Body of pancreas (tissue), 4 donors: ENCODE measurements around the gene DNAJC7.

Experiments
- POLR2A ChIP-seq, 3 donors: fragments of 450-650 bp; IDR thresholded peaks; one replicate each; pipeline ENCODE4 v1.6.1; 2016; ENCODE audit warnings: antibody characterized with exemption in 3 of 3, mild to moderate bottlenecking in 2 of 3
- TF ChIP-seq, protein P1 (sequence below), 7 experiments: fragments of 450-650 bp in 4 of 7; fragments of 200-600 bp in 3 of 7; sonication (generic) in 3 of 7; IDR thresholded peaks; one replicate each; pipeline ENCODE4 v1.5.1; 2016 to 2019; ENCODE audit warnings: antibody characterized with exemption in 7 of 7

DNA sequence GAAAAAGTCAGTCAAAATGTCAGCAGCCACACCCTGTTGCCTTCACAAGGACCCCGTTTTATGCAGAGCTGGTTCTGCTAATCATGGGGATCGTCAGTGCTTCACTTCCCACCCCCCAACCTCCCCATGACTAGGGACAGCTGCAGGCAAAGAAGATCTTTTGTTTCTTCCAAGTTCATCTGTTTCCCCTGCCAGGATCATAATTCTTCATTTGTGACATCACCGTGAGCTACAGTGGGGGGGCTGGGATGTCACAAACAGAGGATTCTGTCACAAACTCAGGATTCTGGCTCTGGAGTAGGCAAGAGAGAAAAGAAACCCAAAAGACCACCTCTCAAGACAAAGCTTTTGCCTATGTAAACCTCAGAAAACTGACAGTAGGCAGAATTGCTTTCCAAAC, 24.7 kb downstream of the DNAJC7 start:
- TF ChIP-seq POLR2A (IDR thresholded peaks at IDR 0.05): no peak
- TF ChIP-seq, protein P1, sequence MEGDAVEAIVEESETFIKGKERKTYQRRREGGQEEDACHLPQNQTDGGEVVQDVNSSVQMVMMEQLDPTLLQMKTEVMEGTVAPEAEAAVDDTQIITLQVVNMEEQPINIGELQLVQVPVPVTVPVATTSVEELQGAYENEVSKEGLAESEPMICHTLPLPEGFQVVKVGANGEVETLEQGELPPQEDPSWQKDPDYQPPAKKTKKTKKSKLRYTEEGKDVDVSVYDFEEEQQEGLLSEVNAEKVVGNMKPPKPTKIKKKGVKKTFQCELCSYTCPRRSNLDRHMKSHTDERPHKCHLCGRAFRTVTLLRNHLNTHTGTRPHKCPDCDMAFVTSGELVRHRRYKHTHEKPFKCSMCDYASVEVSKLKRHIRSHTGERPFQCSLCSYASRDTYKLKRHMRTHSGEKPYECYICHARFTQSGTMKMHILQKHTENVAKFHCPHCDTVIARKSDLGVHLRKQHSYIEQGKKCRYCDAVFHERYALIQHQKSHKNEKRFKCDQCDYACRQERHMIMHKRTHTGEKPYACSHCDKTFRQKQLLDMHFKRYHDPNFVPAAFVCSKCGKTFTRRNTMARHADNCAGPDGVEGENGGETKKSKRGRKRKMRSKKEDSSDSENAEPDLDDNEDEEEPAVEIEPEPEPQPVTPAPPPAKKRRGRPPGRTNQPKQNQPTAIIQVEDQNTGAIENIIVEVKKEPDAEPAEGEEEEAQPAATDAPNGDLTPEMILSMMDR (IDR thresholded peaks at IDR 0.05): no peak
